Activated T-cell treated with anti-CD3 and anti-CD28 coated beads for 24 hours (primary cell): ENCODE results near the gene MYRIP.
"Not testable (repeated sequence)": the region's sequence is repeated elsewhere in the genome, so short reads cannot be mapped to it uniquely, and the experiment has no call there.

Experiments
- DNase-seq: peaks from one replicate; pipeline ENCODE4 v3.0.0-alpha.2; 2020; ENCODE audit warnings: low read depth

Gene MYRIP

DNA sequence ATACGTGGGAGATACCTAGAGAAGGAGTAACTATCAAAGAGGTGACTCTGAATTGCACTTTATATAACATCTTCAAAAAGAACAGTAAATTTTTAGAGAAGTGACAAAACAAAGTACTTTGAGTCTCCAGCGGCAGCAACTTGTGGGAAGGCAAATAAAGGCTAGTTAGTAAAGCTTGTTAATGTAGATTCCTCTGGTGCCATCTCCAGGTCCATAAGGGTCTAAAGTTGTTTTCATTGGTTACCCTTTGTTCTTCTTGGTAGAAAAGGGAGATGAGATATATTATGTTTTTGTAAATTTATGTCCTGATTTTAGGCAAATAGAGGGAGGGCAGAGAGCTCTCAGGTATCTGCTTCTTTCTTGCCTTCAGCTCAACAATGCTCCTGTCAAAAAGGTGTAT is 161.6 kb downstream of the MYRIP start:
- DNase-seq = no peak

DNA sequence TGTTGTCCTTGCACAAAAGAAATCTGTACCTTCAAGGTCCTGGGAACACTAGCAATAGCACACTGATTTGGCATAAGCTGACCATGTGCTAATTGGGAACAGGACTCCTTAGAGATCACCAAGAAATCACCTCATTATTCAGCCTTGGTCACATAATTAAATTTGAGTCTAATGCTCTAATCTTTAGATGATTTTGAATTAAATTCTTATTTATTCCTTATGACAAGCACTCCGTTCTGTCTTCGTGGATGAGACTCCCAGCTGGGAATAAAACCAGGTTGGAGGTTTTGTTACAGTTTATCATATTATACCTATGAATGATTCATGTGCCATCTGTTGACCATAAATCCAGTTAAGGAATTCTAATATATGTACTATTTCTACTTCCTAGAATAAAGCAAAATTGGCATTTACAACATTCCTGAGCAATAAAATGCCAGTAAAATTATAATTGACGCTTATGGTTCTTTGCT is 162.2 kb downstream of the MYRIP start:
- no peak for DNase-seq

GRCh38 chr3:39972508-39972907 is 163.1 kb downstream of the MYRIP start:
- no peak for DNase-seq

DNA sequence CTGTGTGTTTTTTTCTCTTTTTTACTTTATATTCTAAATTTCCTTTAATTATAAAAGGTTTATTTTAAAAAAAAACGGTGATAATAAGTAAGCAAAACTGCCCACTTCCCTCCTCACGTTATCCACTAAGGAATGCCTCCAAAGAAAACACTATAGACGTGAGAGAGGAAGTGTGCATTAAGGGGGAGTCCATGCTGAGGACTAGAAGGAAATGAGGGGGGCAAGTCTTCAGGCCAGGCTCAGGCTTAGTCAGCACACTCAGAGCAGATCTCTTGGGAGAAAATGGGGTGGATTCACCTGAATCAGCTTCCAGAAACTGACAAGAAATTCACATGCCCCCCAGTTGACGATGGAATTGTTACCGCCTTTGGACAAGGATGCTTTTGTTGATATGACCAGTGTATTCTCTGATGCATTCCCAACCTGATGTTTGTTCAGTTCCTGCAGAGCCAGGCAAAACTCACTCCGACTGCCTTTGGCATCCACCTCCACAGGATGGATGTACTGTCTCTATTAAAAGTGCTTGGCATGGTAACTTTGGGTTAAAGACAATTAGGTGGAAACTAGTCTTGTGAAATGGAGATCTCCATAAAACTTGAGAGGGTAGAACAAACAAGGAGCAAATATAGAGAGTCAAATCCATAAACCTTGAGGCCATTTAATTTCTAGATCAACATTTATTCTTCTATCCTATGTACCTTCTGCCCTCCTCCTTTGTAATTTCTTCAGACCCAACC is 167.8 kb downstream of the MYRIP start:
- DNase-seq = no peak

GRCh38 chr3:39978308-39978707 is 168.9 kb downstream of the MYRIP start:
- no peak for DNase-seq

- DNase-seq = no peak
Measured at GRCh38 chr3:39980058-39980457, 170.6 kb downstream of the MYRIP start.

DNA sequence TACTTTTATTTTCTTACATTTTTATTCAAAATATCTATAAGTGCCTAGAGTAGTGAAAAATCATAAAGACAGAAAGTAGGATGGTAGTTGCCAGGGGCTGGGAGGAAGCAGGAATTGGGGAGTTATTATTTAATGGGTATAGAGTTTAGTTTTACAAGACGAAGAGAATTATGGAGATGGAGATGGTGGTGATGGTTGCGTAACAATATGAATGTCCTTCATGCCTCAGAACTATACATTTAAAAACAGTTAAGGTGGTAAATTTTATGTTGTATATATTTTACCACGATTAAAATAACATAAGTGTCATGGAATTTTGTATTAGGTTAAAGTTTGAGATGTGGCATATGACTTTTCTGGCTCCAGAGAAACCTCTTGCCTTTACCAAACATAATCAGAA is 171.4 kb downstream of the MYRIP start:
- DNase-seq = no peak

GRCh38 chr3:39981547-39982184 is 172.3 kb downstream of the MYRIP start:
- DNase-seq = no peak

GRCh38 chr3:39982665-39983357 is 173.4 kb downstream of the MYRIP start:
- DNase-seq = no peak

DNA sequence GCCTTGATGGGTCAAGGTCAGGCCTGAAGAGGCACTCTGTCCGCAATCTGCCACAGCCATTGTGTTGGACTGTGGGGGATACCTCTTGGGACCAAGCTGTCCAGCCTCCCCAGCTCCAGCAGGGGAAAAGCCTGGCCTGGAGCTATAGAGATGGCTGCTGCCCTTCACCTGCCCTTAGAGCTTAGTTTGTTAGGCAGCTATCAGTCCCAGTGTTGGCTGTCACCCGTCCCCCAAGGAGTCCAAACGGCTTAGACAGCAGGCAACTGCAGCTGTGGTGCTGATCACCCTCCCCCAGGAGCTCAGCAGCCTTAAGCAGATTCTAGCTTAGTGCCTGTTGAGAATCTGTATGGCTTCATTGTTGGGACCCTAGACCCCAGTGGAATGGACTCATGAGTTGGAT is 180.3 kb downstream of the MYRIP start:
- no peak for DNase-seq

- peak; percentile 1 for DNase-seq
Measured at GRCh38 chr3:39990532-39990931, 181.1 kb downstream of the MYRIP start.

DNA sequence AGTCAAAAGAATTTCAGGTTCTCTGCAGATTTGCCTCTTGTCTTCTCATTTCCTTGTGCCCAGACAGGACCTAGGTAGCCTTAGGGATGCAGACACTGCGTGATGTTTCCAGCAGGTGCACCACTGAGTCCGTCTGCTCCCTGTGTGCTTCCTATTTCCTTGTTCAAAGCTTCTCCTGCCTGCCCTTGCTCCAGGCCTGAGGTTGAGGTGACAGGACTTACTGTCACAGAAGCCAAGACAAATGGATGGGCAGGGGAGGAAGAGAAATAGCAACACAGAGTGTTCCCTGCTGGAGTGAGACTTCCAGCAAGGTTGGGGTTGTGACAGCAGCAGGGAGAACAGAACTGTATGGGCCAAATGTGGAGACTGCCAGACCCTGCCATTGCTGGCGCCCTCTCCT is 199.4 kb downstream of the MYRIP start:
- no peak for DNase-seq

GRCh38 chr3:40009991-40010390 is 200.6 kb downstream of the MYRIP start:
- no peak for DNase-seq

DNA sequence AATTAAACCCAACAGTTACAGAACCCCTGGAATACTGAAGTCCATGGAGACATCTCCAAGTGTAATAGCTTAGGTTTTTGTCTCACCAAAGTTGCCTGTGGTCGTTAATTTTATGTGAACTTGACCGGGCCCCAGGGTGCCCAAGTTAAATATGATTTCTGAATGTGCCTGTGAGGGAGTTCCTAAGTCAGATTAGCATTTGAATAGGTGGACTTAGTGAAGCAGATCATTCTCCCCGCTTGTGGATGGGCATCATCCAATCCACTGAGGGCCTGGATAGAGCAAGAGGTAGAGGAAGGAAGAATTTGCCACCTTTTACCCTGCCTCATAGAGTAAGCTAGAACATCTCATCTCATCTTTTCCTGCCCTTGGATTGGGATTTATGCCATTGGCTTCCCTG is 203.0 kb downstream of the MYRIP start:
- no peak for DNase-seq

DNA sequence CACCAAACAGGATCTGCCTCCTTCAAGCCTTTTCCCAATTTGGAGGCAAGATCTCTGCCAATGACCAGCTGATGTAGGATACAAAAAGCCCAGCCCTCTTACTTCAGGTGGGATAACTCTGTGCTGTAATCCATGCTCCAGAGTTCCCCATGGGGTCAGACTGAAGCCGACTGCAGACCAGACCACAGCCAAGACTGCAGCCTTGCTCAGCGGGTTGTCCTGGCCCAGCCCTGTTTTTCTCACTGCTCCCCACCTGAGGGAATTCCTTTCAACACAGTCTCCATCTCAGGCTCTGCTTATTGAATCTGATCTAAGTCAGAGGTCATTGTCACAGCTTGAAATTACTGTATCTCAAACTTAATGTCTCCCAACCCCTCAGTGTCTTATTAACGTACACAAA is 207.0 kb downstream of the MYRIP start:
- no peak for DNase-seq

- no peak for DNase-seq
Measured at GRCh38 chr3:40018369-40018768, 209.0 kb downstream of the MYRIP start.

- no peak for DNase-seq
Measured at GRCh38 chr3:40019376-40019775, 210.0 kb downstream of the MYRIP start.

DNA sequence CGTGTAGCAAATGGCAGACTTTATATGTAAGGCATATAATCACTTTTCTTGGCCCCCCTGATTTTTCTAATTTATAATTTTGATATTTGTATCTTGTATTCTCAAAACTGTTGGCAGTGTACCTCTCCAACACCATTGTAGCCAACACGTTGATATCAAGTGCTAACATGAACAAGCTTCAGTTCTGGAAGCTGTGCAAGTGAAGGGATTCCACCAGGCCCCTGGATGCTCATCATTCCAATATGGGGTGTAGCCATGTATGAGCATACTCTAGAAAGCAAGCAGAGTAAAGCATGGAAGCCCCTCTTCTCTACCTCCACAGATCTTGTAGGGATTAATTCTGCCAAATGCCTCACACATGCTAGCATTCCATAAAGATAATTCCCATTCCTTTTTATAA is 211.3 kb downstream of the MYRIP start:
- no peak for DNase-seq

DNA sequence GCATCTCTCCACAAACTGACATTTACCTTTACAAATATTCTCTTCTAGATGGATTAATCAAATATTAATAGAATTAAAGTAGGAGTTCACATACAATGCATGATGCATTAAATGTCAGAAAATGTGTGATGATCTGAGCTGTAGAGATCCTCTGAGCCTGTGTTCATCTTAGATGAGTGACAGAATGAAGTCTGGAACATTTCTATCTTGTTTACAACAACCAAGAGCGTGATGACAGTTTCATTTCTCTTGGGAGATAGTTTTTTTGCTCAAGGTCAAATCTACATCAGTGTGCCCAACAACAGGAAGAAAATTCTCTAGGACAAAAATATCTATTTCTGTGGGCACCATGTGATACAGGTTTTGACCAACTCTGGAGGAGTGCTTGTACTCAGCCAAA is 211.9 kb downstream of the MYRIP start:
- no peak for DNase-seq

DNA sequence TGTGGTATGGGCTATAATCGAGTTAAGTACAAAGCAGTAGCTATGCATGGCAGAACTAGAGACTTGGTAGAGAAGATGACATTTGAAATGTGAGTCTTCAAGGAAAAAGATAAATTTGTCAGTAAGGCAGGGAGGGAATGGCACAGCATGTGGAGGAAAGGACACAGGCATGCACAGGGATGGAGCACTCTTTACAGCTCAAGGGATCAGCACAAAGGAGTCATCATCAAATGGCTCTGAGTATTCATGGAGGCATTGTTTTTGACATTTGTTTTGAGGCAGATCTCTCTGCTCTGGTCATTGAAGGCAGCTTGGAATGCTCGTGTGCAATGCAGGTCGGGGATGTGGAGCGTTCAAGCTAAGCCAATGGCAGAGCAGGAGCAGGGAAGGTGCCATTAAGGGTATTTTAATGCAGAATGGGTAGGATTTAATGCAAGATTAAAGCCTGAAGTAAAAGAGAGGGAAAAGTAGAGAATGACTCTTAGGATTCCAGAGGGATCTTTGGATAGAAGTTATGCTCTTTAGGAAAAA is 213.0 kb downstream of the MYRIP start:
- no peak for DNase-seq

DNA sequence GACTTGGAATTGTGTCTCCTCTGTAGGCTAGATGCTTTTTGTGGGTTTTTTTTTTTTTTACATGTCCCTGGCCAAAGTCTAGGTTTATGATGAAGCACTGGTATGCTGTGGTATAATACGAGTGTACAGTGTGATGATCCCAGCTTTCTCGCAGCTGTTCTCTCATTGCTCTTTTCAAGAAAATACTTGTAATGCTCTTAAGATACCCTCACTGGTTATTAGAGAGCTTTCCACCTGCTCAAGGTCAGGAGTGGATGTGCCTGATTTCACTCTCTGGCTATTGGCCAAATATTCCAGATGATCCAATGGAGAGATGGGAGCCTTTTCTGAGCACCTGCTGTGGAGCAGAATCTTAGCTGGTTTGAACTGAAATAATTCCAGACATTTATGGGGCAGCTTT is 215.1 kb downstream of the MYRIP start:
- DNase-seq = no peak

DNA sequence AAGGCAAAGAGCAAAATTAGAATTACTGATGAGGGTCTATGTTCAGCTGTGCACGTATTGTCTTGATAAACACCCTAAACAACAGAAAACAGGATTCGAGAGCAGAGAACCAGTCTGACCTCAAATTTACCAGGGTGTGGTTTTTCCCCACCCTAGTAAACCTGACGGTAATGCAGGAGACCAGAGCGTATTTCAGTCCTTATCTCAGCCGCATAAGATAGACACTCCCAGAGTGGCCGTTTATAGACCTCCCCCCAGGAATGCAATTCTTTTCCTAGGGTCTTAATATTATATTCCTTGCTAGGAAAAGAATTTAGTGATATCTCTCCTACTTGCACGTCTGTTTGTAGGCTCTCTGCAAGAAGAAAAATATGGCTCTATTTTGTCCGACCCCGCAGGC is 216.5 kb downstream of the MYRIP start:
- not testable (repeated sequence) for DNase-seq

DNA sequence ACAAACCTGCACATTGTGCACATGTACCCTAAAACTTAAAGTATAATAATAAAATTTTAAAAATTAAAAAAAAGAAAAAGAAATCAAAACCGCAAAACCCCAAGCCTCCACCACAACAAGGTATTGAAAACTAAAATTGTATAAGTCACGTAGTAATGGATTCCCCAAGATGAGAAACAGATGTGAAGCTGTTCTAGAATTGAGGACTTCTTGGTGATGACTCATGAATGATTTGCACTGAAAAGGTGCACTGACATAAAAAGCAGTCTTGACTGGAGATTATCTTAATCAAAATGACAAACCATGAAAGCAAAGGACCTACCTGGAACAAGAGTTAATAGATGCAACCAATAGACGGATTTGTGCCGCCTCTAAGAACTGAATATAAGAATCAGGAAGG is 225.8 kb downstream of the MYRIP start:
- DNase-seq = no peak
